AML-193 (cell line): ENCODE data around the gene SEC31B.

Experiments
- DNase-seq, 2 experiments: peaks; one replicate each; lab custom pipeline; 2025; lab: John Stamatoyannopoulos, UW

Gene SEC31B

DNA sequence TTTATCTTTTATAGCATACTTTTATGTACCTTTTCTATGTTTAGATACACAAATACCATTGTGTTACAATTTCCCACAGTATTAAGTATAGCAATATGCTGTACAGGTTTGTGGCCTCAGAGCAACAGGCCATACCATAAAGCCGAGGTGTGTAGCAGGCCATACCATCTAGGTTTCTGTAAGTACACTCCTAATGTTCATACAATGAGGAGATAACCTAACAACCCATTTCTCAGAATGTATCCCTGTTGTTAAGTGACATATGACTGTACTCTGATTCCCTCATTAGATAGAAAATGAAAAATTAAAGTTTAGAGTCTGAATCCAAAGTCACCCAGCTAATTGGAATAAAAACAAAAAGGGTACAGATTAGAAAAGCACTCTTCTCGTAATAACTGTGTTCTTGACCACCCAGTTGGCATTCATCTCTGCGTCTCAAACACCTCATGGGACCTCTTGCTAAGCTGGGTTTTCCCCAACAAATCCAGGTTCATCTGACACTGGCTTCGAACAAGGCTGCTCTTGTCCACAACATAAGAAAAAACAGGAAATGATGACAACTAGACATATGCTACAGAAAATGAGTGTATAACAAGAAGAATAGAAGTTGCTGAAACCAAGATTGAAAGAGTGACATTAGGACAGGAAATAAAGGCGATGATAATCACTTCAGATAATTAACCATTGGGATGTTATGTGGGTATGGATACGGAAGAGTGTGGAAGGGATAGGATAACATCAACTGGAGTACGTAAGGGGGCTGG is 8.6 kb upstream of the SEC31B start:
- DNase-seq, result no peak

DNA sequence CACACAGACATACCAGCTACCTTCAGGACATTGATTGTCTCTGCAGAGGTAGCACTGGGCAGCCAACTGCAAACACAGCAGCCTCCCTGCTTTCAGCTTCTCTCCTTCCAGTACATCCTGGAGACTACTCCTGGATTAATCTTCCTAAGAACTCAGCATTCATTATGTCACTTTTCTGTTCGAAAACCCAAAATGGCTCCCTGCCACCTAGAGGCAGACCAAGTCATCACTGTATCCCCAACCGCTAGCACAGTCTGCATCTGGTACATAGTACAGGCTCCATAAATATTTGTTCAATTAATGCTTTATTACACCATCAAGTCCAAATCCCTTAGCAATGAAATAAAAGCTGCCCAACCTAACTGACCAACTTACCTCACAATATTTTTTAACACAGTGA is 5.0 kb upstream of the SEC31B start:
- no peak for DNase-seq

DNA sequence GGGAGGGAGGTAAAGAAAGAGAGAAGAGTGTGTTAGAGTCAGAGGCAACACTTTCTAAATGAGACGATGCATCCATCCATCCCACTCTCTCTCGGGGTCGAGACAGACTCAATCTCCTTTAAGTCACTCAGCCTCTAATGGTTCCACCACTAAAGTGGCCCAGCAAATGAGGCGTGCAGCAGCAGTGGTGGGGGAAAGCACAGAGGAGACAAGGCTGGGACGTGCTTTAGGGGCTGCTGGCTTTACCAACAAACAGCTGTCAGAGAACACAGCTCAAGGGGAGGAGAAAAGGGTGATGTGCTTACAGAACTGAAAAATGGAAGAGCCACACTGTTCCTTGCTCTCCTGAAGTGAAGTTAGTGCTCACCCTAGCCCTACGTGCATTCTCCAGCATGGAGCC is 4.5 kb upstream of the SEC31B start:
- no peak for DNase-seq

DNA sequence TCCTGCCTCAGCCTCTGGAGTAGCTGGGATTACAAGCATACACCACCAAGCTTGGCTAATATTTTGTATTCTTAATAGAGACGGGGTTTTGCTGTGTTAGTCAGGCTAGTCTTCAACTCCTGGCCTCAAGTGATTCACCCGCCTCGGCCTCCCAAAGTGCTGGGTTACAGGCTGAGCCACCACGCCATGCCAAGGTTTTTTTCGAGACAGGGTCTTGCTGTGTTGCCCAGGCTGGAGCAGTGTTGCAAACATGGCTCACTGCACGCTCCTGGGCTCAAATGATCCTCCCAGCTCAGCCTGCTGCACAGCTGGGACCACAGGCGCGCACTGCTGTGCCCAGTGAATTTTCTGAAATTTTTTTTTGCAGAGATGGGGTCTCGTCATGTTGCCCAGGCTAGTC is 3.3 kb upstream of the SEC31B start:
- no peak for DNase-seq

DNA sequence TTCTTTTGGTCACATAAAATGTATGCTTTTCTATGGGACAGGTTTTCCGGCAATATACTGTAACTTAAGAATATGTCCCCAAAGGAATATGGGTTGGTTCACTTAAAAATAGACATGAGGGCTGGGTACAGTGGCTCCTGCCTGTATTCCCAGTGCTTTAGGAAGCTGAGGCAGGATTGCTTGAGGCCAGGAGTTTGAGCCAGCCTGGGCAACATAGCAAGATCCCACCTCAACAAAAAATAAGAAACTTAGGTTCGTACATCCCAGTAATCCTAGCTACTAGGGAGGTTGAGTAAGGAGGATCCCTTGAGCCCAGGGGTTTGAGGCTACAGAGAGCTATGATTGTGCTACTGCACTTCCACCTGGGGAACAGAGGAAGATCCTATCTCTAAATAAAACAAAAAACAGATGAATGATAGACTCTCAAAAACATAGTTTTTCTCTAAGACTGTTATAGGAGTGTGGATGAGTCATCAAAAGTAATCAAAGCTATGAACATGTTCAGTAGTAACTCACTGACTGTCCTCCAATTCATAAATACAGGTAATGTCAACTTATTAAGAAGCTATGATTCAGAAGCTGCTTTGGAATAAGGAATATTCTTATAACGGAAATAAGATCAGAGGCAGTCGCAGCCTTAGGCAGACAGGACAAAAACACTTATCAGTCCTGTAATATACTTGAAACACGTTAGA is 2.6 kb upstream of the SEC31B start:
- no peak for DNase-seq

DNA sequence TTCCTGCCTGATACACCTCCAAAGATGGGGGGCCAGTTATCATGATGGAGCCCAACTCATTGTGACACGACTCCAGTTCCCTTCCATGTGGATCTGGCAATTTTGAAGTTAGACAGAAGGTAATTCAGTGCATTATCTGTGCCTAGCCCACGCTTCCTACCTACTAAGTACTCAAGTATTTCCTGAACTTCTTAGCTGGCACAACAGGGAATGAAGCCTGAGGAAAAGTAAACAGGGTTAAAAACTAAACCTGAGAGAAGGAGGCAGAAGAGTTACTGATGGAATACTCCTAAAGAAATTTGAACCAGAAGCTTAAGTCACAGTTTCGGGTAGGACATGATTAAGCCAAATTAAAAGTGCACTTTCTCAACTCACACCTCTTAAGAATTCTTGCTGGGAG is 1.1 kb upstream of the SEC31B start:
- DNase-seq, result no peak

DNA sequence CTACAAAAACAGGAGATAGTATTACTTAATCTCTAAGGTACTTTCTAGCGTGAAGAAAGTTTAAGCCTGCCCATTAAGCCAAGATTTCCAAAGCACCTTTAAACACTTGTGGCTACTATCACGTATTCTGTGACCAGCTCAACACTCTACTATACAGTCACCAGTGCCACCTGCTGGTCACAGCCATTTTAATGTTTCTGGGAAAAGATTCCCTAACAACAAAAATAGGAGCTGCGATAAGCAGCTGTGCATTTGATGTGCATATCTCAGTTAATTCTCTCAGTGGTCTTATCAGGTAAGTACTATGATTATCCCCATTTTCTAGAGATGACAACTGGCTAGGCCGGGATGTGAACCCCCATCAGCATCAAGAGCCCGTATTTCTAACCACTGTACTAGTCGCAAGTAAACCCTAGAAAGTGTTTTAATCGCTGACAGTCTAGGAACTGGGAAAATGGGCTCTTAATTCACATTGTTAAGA is 860 bp downstream of the SEC31B start:
- peak; percentile 35 to 46 for DNase-seq

DNA sequence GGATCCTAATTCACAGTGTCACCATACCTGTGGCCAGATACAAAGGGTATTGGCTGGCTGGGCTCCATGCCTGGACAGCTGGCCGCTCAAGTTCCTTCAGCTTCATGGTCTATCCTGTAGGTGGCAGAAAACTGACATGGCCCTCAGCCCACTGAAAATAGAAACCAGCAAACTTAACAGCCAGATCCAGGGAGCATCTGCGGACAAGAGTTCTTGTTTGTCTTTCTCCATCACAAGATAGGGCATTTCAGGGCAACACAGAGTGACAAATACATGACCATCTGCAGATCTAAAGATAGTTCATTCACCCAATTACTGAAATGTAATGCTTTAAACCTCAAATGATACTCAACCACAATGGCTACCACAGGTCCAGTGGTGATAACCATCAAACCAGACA is 2.8 kb downstream of the SEC31B start:
- peak in 1 of 2 experiments; percentile 13 for DNase-seq

DNA sequence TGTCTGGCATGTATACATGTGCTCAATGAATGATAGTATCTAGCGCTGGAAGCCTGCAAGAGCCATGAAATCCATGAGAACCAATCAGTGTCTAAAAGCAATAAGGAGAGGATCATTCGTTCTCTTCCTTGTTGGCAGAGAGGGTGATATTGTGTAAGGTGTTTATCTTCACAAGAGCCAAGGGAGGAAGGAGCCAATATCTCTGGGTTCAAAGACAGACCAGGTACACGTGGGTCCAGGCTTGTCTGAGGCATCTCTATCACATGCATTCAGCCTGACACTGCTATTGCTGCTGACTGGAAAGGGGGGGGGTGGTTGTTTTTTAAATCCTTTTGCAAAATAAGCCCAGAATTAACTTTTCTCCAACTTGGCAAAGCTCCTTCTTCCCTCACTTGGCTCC is 4.0 kb downstream of the SEC31B start:
- DNase-seq, result no peak

DNA sequence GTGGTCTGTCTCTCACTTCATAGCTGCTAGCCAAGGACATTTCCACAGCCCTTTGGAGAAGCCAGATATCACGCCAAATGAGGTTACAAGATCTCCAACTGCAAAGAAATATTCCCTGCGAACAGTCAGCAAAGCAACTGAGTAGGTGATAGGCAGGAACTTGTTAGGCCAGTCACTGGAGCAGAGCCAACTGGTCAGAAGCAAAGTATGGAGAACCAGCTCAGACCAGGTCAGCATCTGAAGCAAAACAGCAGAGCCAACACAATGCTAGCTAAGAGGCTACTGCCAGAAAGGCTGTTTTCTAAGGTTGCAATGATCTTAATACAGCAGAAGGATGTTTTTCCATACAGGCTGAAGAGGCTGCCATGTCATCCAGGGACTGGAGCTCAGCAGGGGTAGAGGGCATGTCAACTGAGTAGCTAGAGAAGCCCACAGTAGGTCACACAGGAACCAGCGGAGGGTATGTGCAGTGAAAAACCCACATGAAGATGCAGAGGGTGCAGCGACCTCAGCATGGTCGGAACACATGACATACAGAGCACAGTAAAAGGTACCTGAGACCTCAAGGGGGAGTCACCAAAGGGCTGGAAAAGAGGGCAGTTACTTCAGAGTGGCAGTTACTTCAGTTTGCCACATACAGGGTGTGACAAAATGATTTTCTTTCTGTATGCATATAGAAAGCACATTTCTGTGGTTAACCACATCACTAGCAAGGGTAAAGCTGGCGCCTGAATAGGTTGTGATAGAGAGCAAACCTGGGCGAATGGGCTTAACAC is 8.9 kb downstream of the SEC31B start:
- DNase-seq, result peak; percentile 72 to 74

DNA sequence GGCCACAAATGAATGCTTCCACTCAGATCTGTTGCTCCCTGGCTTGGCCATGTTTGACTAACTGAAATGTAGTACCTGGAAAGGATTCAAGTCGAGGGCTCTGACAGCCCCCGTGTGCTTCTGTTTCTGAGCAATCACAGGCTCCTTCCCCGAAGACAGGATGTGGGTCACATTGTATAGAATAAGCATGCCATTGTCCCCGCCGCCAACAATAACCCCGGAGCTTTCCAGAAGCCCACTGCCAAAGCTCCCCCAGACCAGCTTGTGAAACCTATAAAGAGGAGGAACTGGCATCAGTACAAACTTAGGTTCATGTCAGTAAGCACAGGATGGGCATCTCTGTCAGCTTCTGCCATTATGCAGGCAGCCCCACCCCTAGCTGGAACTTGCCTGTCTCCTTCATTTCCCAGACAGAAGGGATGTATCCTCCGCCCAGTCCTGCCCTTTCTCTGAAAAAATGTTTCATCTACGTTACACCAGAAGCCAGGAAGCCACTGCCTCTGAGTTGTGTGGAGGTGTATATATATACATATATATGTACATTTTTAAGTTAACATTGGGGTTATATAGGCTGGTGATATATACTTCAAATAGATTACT is 10.3 kb downstream of the SEC31B start:
- no peak for DNase-seq

DNA sequence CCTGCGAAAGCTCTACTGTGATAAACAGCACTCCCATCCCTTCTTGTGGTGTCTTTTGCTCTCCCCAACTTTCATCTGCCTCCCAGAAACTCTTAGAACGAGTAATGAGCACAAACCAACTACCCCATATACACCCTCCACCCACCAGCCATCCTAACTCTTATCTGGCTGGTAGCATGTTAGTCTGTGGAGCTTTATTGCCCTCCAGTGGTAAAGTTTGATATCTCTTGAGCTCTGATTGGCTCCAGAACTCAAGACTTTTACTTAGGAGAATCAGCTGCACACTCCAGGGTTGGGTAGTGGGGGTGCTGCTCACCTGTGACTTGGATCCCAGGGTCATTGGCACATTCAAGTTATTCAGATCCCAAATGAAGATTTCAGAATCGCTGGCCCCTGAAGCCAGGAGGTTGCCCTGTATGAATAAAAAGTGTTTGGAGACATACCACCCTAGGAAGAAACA is 10.9 kb downstream of the SEC31B start:
- DNase-seq, result peak; percentile 37 to 54

DNA sequence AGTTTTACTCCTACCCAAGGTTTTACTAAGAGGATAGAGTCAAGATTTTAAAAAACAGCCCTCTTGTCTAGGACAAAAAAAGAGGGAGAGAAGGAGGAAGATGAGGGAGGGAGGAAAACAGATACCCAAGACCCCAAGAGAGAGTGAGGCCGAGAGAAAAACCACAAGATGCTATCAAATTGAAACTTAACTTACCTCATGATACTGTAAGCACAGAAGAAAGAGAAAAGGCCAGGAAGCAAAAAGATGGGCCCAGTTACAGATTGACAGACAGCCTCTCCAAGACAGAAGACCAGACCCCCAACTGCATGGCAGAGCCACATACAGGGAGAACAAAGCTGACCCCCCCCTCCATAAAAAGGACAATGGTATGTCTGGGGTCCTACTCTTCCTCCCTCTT is 11.4 kb downstream of the SEC31B start:
- no peak for DNase-seq

DNA sequence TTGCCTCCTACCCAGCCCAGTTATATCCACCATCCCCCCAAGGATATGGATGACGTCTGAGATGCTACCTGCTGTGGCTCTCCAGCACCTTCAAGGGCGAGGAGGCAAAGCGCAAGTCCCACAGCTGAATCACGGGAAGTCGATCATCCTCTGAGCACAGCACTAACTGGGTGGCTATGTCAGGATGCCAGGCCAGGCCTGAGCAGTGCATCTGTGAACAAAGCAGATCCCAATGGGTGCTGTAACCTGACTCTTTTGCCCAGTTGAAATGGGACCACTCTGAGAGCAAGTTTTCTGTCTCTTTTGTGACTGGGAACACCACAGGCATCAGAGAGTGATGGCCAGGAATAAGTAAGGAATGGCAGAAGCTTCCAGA is 12.3 kb downstream of the SEC31B start:
- no peak for DNase-seq

DNA sequence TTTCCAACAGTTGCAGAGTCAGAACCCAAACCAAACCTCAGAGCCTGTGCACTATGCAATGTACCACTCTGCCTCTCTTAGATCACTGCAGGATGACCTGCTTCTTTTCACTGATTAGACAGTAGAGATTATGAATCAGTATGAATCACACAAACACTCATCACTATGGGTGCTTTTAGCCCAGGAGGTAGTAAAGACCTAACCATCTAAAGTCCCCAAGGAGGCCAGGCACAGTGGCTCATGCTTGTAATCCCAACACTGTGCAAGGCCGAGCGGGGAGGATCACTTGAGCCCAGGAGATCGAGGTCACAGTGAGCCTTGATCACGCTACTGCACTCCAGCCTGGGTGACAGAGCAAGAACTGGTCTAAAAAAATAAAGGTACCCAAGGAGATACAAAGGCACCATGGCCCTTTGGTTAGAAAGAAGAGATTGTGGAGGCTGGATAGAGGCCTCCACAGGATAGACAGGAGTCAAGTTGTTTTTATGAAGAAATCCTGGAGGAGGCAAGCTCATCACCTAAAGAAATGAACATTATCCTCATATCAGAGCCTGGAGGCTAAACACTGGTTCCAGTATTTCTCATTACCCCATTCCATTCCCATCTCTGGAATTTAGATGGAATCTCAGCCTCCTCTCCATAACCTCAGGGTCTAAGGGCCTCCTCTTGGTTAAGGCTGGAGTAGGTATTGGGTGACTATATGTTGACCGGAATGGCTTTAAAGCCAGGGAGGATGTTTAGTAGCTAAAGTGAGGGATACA is 12.9 kb downstream of the SEC31B start:
- no peak for DNase-seq

DNA sequence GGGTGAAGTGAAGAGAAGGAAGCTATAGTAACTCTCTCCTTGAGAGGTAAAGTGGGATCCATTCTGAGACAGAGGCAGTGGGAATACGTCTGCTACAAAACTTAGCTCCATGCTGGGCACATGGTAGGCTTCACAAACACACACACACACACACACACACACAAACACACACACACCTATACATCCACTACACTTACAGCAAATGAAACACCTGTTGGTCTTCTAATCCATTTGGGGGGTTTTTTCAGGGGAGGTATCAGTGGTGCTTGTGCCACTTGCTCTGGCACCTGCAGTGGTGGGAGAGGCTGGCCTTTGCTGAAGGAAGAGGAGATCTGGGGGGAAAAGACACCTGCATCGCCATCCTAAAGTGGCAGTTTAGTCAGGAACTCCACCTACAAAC is 14.5 kb downstream of the SEC31B start:
- no peak for DNase-seq

DNA sequence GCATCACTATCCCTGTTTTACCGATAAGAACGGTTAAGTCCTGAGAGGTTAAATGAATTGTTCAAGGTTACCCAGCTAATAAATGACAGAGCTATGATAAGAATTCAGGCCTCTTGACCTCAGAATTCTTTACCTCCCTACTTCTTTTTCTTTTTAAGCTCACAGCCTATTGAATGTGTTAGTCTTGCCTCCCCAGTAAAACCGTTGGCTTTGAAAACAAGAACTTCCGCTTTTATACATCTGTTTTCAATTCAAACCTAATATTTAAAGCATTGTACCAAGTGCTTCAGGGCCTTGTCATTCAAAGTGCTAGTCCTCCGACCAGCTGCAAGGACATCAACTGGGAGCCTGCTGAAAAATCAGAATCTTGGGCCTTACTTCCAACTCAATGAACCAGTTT is 15.6 kb downstream of the SEC31B start:
- DNase-seq, result no peak

DNA sequence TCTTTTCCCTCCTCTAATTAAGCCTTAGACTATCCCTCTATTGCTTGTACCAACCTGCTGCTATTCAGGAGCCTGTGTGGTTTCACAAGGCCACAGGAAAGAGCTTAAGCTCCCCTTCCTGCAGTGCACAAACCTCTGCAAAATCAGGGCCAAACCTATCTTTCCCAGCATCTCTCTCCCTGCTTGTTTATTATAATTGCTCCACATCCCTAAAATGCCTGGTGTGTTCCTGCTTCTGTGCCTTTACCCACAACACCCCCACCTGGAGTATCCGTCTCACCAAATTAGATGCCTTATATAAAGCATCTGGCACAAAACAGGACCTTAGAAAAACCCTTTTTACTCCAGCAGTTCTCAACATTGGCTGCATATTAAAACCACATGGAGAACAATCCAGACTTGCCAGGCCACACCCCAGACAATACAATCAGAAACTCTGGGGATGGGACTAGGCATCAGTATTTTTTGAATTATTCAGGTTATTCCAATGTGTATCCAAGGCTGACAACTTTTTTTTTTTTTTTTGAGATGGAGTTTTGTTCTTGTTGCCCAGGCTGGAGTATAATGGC is 16.7 kb downstream of the SEC31B start:
- DNase-seq, result no peak

DNA sequence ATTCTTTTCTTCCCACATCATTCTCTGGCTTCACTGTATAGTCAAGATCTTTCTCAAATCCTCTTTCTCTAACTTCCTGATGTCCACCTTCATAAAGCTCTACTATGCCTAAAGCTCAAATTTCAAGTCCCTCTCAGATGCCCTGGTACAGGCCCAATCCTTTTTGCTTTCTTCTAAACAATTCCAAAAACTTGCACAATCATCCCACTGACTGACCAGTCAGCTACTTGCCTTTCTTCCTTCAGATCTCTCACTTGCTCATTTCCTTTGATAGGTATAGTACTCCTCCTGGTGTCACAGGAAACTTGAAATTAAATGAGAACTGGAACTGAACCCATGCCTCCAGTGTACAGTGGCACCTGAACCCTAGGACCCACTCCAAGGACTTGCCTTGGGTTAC is 18.2 kb downstream of the SEC31B start:
- no peak for DNase-seq

DNA sequence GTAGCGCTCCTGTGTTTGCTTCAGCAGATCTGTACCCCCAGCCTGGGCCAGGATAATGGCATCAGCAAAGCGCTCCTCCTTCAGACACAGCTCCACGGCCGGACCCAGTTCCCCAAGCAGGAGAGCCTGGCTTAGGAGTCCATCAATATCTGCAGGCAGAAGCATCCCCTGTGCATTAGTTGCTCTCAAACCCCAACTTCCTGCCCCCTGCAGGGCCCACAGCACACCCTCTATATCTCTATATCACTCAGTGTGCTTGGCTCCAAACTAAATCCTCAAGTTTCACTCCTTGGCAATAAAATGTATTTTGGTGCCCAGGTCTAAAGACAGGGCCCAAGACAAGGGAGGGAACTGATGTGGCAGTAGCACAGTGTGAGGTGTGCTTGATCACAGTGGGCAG is 21.6 kb downstream of the SEC31B start:
- no peak for DNase-seq

DNA sequence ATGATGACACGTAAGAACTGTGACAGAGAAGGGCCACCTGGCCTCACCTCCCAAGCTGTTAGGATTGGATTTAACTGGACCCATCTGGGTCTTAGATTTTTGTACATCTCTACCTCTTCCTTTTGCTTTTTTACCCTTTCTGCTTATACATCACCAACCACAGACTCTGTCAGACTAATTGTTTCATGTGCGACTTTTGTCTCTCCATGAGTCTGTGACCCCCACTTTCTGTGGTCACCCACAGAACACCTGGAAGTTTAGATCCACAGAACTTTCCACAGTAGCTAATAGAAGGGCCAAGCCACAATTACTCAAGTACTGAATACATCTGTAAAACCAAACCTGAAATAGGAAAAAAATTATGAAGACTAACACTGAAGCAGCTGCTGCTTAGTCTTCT is 23.1 kb downstream of the SEC31B start:
- DNase-seq, result no peak
